Right lobe of liver (tissue), 4 donors: ENCODE measurements around the gene DHRS4.
"Not testable (repeated sequence)": the region's sequence is repeated elsewhere in the genome, so short reads cannot be mapped to it uniquely, and the experiment has no call there.

Experiments
- CTCF ChIP-seq, 4 donors: fragments of 200-600 bp in 3 of 4; fragments of 450-650 bp in 1 of 4; IDR thresholded peaks; one replicate each; pipeline versions ENCODE4 v1.5.1 to v1.8.0; 2016 to 2022; ENCODE audit warnings: antibody characterized with exemption in 4 of 4, mild to moderate bottlenecking in 2 of 4
- POLR2A ChIP-seq: fragments of 450-650 bp; IDR thresholded peaks from one replicate; pipeline ENCODE4 v1.6.1; 2017; ENCODE audit warnings: antibody characterized with exemption, mild to moderate bottlenecking
- donor health status: DM: no; HTN: no; CAD: no.
- donor health status: DM: no; HTN: no; CAD: no.
- donor health status: DM: no; HTN: yes; CAD: no.

- TF ChIP-seq CTCF (IDR thresholded peaks at IDR 0.05); POLR2A: not testable (repeated sequence)
Observed at GRCh38 chr14:24001679-24002078, 48.1 kb downstream of the DHRS4 start.
